COLO829 (cell line): ENCODE results near the gene MAFG.
"Not testable (repeated sequence)": the region's sequence is repeated elsewhere in the genome, so short reads cannot be mapped to it uniquely, and the experiment has no call there.

Source experiments
- DNase-seq: peaks from one replicate; pipeline ENCODE4 v3.0.0; 2012; ENCODE audit warnings: low spot score

The MAFG gene

DNA sequence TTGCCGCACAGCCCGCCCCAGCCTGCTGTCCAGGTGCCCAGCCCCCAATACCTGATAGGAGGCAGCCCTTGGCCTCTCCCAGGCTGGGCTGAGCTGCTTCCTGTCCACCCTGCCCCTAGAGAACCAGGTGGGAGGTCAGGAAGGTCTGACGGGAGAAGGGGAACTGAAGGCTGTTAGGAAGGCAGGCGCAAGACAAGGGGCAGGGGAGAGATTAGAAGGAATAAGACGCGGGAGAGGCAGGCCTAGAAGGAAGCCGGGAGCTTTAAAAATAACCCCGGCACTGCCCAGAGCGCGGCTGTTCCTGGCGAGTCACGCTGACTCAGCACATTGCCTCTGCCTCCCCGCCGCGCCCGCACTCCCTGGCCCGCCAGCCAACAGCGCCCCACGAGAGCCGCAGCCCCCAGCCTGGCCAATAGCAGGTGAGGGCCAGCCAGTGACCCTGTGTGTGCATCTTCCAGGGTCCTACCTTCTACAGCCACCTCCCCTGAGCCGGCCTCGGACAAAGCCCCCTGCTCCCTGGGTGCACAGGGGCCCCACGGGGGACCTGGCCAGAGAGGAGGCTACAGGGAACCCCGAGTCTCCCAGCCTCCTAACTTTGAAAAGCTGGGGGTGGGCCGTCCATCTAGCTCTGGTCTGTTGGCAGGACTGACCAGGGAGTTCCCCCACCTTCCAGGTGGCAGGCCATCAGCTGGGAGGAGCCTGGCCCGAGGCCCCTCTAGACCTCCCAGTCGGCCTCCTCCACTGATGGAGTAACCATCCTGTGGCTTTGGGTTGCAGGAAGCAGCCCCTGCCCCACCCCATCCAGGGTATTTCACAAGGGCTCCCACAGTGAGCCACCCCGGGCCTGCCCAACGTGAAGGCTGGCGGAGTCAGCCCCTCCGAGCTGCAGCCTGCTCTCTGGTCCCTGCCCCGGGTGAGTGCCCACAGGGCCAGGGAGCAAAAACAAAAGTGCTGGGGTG is 4.0 kb downstream of the MAFG start:
- no peak for DNase-seq

DNA sequence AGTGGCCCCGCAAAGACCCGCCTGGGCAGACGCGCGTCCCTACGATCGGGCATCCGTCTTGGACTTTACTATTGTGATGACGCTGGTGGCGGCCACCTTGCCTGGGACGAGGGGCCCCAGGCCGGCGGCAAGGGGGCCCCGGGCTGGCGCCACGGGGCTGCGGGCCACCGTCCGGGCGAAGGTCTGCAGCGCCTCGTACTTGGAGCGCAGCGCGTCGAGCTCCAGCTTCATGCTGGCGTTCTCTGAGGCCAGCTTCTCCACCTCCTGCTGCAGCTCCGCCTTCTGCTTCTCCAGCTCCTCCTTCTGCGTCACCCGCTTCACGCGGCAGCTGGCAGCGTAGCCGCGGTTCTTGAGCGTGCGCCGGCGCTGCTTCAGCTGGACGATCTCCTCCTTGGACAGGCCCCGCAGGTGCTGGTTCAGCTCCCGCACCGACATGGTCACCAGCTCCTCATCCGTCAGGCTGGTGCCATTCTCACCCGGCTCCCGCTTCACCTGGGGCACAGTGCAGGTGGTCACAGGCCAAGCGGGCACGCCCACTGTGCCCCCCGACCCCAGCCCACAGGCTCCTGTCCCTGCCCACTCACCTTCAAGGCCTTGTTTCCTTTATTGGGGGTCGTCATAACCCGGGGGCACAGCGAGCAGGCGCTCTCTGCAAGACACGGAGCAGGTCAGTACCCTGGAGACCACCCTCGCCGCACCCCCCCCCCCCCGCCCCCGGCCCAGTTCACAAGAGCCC is 4.8 kb downstream of the MAFG start:
- no peak for DNase-seq

DNA sequence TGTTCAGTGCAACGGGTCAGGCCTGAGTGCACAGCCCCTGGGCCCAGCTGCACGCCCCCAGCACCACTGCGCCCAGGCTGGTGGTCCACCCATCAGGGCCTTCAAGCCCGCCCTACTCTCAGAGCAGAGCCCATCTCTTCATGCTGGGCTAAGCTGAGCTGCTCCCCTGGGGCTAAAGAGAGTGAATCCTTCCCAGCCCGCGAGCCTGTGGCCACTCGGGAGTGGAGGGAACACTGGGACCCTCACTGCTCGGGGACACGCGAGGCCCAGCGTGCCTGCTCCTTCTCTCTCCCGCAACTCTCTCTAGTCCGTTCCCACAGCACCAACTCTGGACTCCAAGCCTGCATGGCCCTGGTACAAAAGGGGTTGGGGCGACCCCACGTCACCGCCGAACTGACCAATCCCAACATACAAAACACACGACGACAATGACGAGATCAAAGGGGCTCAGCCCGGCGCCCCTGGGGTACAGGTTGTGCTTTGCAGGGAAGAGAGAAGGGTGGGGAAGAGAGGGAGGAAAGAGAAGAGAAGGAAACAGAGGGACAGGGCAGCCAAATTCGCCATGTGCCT is 5.5 kb downstream of the MAFG start:
- DNase-seq: no peak

DNA sequence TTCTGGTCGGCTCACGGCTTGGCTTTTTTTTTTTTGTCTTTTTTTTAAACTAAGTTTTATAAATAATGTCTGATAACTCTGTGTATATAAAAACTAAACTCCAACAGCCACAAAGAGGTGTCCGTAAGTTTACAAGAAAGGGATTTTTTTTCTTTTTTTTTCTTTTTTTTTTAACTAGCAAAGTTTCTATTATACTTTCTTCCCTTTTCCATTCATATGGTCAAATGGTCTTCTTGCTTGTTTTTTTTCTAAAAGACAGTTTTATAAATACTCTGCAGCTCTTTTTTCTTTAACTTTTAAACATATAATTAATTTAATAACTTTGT is 6.0 kb downstream of the MAFG start:
- DNase-seq: no peak

DNA sequence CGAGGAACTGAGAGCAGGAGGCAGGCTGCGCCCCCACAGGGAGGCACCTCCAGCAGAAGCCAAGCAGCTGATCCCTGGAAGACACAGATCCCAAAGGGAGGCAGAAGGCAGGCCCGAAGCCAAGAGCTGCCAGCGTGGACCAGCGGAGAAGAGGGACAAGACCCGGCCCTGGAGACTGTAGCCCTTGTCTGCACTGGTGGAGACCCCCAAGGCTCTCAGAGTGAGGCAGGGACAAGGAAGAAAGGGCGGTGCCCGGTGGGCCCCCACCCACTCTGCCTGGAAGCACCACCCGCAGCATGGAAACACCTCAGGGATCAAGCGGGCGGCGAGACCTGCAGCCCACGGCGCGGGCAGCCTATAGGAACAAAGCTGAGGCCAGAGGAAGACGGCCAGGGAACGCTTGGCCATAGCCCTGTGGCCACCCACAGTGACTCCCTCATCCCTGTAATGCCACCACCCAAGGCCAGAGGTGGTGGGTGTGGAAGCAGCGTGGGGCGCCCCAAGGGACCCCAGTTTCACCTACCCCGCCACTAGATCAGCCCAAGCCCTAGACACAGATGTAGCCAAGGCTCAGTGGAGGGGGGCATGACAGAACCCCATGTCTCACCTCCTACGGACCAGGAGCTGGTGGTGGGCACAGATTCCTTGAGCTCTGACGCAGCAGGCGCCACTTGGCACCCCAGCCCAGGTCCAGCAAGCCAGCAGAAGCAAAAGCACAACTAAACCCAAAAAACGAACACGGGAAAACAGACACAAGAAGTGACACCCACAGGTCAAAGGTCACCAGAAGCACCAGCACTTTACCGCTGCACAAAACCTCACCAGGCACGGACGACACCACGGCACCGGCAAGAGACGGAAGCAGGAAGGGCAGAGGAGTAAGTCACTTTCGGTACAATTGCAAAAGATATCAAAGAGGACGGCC is 6.7 kb downstream of the MAFG start:
- DNase-seq: no peak

DNA sequence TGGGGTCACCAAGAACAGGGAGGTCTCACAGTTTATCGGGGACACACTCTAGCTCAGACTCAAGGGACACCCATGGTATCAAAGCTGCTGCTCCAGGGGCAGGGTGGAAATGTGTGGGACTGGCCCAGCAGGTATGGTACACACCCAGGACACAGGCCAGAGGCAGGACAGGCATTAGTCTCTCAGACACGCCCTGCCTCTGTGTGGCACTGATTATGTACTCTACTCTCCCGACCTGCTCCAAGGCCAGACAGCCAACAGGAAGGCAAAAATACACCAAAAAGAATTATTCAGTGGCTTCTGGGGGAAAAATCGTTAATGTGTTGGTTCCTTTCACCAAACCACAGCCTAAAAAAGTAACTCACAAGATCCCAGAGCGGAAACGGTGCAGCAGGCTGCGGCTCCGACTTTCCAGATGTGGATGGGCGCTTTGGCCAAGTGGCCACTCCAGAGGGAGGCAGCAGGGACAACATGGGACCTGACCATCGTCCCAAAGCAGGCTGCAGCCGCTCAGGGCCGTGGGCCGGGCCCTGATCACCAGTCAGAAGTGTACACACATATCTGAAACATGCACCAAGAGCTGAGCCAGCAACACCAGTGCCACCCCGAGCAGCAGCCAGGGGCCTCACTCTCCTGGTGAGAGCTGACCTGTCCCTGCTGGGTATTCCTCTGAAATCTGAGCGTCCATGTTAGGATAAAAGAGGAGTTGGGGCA is 8.5 kb downstream of the MAFG start:
- DNase-seq: no peak

DNA sequence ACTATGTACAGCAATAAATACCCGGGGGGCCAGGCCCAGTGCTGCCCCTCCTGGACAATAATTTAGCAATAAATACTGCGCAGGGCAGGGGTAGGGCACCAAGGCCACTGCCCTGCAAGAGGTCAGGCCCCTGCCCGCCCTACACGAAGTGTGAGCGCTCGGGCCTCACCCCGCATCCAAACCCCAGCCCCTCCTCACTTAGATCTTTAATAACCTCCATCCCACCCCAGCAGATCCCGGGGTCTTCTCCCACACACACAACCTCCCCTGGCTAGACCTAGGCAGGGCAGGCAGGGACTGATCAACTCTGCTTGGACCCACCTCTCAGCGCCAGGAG is 9.2 kb downstream of the MAFG start:
- DNase-seq: not testable (repeated sequence)

DNA sequence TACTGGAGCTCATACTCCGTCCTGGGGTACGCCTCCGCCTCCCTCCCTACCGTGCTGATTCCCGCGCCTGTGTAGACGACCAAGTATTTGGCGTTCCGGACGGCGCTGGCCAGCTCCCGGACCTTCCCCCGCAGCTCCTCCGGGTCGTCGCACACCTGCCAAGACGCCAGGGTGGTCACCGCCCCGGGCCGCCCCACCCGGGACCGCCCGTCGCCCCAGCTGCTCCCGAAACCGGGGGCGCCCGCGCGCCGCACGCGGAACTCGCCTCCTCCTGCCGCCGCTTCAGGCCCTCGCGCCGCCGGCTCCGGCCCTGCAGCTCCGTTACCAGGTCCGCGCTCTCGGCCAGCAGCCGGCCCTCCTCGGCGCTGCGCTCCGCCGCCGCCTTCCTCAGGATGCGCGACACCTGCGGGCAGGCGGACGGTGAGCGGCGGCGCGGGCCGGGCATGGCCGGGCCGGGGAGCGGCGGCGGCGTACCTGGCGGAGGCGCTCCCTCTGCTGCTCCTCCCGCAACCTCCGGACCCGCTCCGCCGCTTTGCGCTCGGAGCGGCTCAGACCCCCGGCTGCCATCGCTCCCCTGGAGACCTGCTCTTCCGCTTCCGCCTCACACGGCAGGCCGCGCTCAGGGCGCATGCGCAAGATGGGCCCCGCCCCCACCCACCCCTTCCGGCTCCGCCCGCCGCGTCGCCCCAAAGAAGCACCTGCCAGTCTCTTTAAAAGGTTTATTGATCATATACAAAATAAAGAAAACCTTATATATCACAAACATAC is 9.8 kb downstream of the MAFG start, which contains the start of gene SIRT7:
Gene SIRT7 (minus strand): TSS at position 612 of the 768 bp plus-strand sequence. CDS start 45 bp downstream, at position 567.
- peak; percentile 90 for DNase-seq

DNA sequence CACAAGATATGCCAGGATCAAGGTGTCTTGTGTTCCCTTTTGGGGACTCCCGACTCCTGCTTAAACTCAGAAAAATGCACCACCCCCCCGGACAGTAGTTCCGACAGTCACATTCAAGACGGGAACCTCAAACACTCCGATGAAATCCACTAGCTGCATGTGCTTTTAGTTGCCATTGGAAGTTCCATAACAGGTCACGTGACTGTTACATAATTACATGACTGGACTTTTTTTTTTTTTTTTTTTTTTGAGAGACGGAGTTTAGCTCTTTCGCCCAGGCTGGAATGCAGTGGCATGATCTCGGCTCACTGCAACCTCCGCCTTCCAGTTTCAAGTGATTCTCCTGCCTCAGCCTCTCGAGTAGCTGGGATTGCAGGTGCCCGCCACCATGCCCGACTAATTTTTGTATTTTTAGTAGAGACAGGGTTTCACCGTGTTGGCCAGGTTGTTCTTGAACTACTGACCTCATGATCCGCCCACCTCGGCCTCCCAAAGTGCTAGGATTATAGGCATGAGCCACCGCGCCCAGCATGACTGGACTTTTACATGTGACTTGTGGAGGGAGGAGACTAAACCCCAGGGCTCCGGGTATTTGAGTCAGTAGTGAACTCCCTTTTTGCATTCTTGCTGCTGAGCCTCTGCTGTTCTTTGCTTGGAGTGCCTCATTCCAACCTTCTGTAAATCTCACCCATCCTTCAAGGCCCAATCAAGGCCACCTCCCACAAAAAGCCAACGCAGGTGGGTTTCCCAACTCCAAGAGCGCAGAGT is 11.1 kb downstream of the MAFG start:
- DNase-seq: no peak

DNA sequence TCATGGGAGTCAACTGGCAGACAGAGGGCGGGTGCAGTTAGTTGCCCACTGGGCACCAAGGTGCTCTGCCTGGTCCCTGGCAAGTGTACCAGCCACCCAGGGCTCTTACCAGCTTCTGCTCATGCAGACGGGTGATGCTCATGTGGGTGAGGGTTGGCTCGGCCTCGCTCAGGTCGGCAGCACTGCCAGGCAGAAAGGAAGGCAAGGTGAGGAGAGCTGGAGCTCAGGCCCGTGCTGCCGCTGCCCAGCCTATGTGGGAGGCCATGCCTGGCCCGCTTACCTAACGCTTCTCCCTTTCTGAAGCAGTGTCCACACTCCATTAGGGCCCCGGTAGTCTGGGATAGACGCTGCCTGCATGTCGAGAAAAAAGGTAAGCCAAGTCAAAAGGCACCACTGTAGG is 12.2 kb downstream of the MAFG start:
- DNase-seq: no peak

DNA sequence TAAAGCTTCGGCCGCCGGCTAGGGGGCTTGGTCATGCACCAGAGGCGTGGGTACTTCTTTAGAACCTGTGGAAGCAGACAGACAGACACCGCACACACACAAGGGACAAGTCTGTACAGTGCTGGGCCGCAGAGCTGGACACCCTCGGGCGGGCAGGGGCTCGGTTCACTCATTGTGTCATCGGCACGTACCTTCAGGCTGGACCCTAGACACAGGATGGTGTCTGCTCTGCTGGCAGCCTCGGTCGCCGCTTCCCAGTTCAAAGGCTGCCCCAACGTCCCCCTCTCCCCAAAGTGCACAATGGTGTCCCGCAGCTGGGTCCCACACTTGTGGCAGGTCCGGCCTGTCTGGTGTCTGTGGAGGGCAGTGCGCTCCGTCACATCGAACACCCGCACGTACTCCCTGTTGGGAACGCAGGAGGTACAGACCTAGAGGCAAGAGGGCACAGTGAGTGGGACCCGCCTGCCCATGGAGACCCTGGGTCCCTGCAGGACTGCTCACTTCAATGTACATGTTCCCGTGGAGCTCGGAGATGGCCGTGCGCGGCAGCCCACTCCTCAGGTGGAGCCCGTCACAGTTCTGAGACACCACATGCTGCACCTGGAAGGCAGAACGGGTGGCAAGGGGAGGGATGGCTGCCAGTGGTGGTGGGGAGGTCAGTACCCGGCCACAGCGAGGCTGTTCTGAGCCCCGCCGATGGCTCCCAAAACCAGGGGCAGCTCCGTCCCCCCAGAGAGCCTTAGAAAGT is 13.3 kb downstream of the MAFG start:
- no peak for DNase-seq

DNA sequence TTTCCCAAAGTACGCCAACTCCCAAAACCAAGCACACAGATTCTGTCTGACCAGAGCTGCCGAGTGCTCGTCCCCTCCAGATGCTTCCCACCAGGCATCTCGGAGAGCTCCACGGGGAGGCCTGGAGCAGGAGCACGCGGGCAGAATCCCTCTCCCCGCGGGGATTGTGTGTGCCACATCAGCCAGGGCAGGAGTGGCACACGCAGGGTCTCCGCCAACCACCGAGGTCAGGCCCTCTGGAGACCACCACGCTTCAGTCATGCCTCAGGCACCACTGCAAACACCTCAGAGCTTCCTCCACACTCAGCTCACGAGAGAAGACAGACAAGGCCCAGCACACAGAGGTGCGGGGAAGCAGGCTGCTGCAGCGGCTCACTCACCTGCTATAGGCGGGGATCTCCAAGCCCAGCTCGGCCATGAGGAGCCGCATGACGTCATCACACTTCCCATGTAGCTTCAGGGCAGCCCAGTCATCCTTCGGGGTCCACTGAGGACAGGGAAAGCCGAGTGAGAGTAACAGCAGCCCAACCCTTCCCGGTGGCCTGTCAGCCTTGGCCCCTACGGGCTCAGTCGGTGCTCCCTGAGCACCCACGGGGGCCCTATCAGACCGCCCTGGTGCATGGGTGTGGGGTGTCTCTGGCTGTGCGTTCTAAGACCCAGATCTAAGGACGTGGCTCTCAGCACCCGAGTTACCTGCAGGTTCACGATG is 14.0 kb downstream of the MAFG start:
- DNase-seq: no peak

DNA sequence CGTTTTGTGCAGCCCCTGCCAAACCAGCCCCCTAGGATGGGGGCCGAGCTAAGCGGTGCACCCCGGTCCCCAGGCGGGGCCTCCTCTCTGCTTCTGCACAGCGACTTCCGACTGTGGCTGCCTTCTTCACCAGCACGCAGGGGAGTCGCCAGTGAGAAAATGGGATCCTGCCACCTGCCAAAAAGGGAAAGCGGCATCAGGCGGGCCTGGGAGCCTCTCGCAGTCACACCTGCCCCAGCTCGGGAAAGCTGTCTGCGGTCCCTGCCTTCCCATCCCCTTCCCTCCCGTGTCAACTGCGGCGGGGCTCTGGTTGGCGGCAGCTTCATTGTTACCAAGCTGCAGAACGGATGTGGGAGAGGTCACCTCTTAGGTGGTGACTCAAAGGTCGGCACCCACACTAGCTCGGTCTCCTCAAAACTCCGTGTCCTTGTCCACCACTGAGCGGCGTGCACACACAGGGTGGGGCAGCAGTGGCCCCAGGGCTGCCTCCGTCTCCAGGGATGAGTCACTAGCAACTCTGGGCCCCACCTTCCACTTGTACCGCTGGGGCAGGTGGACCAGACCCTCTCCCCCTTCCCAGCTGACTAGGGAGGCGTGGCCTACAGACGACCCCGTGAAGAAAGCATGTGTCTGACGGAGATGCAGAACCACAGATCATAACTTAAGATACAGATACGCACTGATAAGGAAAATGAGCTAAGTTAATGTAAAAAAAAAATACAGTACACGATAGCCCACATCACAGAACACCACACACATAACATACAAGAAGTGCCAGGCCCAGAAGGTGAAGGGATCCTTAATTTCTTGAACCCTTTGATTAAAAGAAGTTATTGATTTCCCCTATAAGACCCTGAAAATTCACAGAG is 14.9 kb downstream of the MAFG start:
- DNase-seq: no peak

DNA sequence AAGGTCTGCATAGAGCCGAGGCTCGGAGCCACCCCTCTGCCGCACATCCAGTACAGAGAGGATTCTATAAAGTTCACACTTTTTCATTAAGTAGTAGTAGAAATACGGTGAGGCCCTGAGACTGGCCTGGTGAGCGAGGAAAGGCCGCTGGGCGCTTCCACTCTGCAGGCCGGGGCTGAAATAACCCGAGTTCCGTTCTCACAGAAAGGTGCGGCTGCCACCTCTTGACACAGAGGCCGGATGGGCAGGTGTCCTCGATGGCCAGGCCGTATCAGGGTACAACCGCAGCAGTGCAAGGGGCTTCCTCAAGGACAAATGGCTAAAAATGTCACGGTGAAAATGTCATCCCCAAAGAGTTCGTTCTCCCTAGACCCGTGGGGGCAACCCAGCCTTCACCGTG is 15.6 kb downstream of the MAFG start:
- no peak for DNase-seq

DNA sequence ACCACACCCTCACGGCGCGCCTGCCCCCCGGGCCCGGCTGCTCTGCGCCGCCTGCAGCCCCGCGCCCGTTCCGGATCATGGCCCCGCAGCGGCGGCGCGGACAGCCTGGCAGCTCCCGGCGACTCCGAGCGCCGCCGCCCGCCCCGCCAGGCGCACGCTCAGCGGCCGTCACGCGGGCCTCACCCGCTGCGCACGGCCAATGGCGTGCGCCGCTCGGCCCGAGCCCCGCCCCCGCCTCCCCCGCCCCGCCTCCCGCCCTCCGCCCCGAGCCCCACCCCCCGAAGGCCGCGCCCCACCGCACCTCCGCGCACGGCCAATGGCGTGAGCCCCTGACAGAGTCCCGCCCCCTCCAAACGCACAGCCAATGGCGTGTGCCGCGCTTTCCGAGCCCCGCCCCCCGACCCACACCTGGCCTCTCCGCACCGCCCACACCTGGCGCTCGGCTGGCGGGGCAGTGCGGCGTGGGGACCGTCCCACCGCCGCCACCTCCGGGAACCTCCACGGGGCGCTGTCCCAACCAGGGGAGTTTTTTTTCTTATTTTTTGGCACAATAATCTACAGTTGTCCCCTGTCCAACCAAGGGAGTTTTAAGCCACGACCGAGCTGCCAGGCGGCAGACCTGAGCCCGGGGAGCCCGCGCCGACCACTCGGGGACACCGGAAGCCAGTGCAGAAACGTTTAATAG is 16.1 kb downstream of the MAFG start, which contains the start of gene PCYT2:
Gene PCYT2 (minus strand): TSS at position 123 of the 685 bp plus-strand sequence. CDS start 44 bp downstream, at position 79.
- DNase-seq: peak; percentile 96

DNA sequence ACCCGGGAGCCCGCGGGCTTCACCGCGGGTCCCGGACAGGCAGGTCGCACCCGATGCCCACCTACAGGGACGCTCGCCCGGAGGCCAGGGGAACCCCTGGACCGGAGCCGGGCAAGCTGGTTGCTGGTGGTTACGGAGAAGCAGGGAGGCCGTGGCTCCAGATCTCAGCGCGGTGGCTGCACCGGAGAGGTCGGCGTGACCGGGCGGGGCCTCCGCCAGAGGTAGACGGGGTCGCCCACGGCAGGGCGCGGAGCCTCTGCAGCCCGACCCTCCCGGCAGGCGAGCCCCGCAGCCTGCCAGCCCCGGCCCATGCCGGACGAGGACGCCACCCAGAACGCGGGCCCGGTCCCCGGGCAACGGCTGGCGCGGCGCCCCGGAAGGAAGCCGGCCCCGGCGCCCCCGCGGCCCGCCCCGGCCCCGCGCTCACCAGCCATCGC is 16.7 kb downstream of the MAFG start:
- DNase-seq: no peak
